ENCODE data around the gene COQ8B.

Gene COQ8B

DNA sequence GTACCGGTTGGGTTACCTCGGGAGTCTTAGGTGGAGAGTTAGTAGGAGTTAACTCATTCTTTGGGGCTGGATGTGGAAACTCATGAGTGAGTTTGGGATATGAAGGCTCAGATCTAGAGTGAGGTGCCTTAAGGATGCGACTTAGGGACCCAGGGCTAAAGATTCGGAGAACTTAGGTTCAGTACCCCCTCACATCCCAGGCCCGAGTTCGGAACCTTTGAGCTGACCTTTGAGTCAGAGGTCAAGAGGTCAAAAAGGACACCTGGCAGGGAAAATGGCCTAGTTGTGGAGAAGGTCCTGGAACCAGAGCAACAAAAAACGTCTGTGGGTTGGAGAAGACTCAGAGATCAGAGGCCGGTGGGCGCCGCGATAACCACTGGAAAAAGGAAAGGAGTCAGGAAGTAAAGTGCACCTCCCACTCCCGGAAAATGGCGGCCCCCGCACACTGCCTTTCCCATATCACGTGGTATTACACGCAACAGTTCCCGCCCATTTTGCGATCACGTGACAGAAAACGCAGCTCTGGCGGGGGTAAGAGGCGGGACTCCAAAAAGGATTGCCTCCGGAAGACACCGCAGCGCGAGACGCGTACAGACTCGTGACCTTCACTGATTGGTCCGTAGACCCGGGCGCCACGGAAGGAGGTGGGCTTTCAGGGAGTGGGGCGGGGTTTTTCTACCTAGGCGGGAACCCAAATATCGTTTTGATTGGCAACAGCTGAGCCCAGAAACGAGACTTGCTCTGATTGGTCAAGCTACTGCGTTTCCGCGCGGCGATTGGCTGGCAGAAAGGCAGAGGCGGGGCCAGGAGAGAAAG lies 33.6 kb upstream of the COQ8B start, which contains the start of gene ACTMAP:
TSS of gene ACTMAP (minus strand) at position 420 of the 816 bp plus-strand sequence. CDS start 674 bp downstream, outside the sequence.
- peak within 1 kb of the TSS; percentile 92 for H3K4me3 ChIP-seq (ENCODE audit: low read length)
- peak; percentile 100 for DNase-seq (ENCODE audit: low read depth)
- TF ChIP-seq, protein P1, sequence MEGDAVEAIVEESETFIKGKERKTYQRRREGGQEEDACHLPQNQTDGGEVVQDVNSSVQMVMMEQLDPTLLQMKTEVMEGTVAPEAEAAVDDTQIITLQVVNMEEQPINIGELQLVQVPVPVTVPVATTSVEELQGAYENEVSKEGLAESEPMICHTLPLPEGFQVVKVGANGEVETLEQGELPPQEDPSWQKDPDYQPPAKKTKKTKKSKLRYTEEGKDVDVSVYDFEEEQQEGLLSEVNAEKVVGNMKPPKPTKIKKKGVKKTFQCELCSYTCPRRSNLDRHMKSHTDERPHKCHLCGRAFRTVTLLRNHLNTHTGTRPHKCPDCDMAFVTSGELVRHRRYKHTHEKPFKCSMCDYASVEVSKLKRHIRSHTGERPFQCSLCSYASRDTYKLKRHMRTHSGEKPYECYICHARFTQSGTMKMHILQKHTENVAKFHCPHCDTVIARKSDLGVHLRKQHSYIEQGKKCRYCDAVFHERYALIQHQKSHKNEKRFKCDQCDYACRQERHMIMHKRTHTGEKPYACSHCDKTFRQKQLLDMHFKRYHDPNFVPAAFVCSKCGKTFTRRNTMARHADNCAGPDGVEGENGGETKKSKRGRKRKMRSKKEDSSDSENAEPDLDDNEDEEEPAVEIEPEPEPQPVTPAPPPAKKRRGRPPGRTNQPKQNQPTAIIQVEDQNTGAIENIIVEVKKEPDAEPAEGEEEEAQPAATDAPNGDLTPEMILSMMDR (conservative IDR thresholded peaks at IDR 0.05; ENCODE audit: low read depth, low read length), result no peak

GRCh38 chr19:40747536-40747935 lies 30.9 kb upstream of the COQ8B start:
- H3K4me3 ChIP-seq (ENCODE audit: low read length), result no peak overlapping the region
- TF ChIP-seq, protein P1 (conservative IDR thresholded peaks at IDR 0.05; ENCODE audit: low read depth, low read length), result no peak
- DNase-seq (ENCODE audit: low read depth), result no peak

- TF ChIP-seq, protein P1 (conservative IDR thresholded peaks at IDR 0.05; ENCODE audit: low read depth, low read length), result no peak
- H3K4me3 ChIP-seq (ENCODE audit: low read length), result no peak overlapping the region
- DNase-seq (ENCODE audit: low read depth), result no peak
Measured at GRCh38 chr19:40745402-40745780, 28.7 kb upstream of the COQ8B start.

DNA sequence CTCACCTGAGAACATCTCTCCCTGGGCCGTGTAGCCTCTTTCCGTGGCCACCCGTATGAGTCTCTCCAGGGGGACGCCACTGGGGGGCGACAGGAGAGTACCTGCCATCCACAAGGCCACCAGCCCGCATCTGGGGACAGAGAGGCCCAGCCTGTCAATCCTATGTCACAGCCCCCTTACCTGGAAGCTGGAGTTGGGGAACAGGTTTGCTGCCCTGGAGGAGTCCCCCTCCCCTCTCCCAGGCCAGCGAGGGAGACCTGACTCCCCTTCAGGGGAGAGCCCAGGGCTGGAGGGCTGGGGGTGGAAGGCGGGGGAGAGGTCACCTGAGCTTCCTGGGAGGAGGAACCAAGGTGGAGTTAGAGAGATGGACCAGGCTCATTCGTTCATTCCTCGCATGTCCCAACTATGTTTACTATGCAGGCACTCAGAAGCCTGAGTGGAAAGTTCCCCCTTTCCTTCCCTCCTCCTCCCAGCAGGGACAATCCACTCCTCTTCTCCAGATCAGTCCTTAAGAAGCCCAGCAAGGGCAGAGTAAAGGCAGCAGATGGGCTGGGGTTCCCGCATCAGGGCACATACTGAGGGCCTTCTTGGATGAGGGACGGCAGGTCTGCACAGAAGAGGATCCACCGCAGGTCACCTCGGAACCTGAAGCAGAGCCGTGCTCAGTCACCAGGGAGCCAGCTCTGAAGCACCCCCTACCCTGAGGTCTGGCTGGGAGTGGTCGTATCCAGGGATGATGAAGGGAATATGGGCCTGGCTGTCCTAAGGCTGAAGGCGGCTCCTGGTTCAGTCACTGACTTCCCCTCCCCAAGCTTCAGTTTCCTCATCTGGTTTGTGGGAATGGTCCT lies 28.1 kb upstream of the COQ8B start:
- no peak for DNase-seq (ENCODE audit: low read depth)
- TF ChIP-seq, protein P1 (conservative IDR thresholded peaks at IDR 0.05; ENCODE audit: low read depth, low read length), result peak; percentile 12

GRCh38 chr19:40743926-40744325 lies 27.2 kb upstream of the COQ8B start:
- no peak for DNase-seq (ENCODE audit: low read depth)
- H3K4me3 ChIP-seq (ENCODE audit: low read length), result no peak overlapping the region
- TF ChIP-seq, protein P1 (conservative IDR thresholded peaks at IDR 0.05; ENCODE audit: low read depth, low read length), result no peak

More for the DNA sequence above, 28.1 kb upstream of the COQ8B start:
- H3K4me3 ChIP-seq (ENCODE audit: low read length), result no peak overlapping the region

DNA sequence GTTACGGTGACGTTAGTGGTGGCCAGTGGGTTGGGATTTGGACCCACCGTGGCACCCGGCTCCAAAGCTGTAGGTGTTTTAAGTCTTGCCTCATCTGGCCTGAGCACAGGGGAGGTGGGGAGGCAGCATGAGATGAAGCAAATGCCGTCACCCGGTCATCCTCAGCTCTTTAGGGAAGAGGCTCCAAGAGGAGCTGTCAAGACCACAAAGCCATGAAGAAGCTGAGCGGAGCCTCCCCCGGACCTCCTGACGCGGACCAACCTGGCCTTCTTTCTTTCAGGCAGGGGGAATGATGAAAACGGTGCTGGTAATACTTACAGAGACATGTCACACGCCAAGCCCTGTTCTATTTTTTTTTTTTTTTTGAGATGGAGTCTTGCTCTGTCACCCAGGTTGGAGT lies 26.2 kb upstream of the COQ8B start:
- H3K4me3 ChIP-seq (ENCODE audit: low read length), result no peak overlapping the region
- TF ChIP-seq, protein P1 (conservative IDR thresholded peaks at IDR 0.05; ENCODE audit: low read depth, low read length), result no peak
- DNase-seq (ENCODE audit: low read depth), result no peak

All from retinal pigment epithelial cell (primary cell).